ENCODE data around the gene ATP5PF.
A peak's percentile ranks its signal among the peaks of the same experiment; 100 is the strongest.
"Not testable (repeated sequence)": the region's sequence is repeated elsewhere in the genome, so short reads cannot be mapped to it uniquely, and the experiment has no call there.

The ATP5PF gene

GRCh38 chr21:25734904-25735645 is at the start of gene ATP5PF, which contains the start of gene GABPA:
ATP5PF (minus strand) TSS chr21:25734904; CDS start chr21:25729794, 5,110 bp downstream.
GABPA (plus strand) TSS chr21:25734972; CDS start chr21:25741599, 6,627 bp downstream.
- peak; percentile 99 for DNase-seq (ENCODE audit: low read depth, low spot score)
- no peak for TF ChIP-seq CTCF (IDR thresholded peaks at IDR 0.05; ENCODE audit: low read depth, low read length)
- in situ Hi-C loops (cut with HindIII; ENCODE audit: low sequenced_read_pairs) = no loop called here
- peak within 1 kb of the TSS; percentile 89 for H3K4me3 ChIP-seq (ENCODE audit: low read depth, low read length)

GRCh38 chr21:25778126-25778875 is 43.6 kb upstream of the ATP5PF start:
- DNase-seq (ENCODE audit: low read depth, low spot score); H3K4me3 ChIP-seq (ENCODE audit: low read depth, low read length); in situ Hi-C loops (cut with HindIII; ENCODE audit: low sequenced_read_pairs): not testable (repeated sequence)

GRCh38 chr21:25776440-25776839 is 41.7 kb upstream of the ATP5PF start:
- in situ Hi-C loops (cut with HindIII; ENCODE audit: low sequenced_read_pairs) = no loop called here
- no peak for TF ChIP-seq CTCF (IDR thresholded peaks at IDR 0.05; ENCODE audit: low read depth, low read length)
- H3K4me3 ChIP-seq (ENCODE audit: low read depth, low read length) = no peak overlapping the region
- DNase-seq (ENCODE audit: low read depth, low spot score) = no peak

GRCh38 chr21:25772686-25773085 is 38.0 kb upstream of the ATP5PF start:
- DNase-seq (ENCODE audit: low read depth, low spot score) = no peak
- no peak overlapping the region for H3K4me3 ChIP-seq (ENCODE audit: low read depth, low read length)
- in situ Hi-C loops (cut with HindIII; ENCODE audit: low sequenced_read_pairs) = no loop called here
- TF ChIP-seq CTCF (IDR thresholded peaks at IDR 0.05; ENCODE audit: low read depth, low read length) = no peak

- TF ChIP-seq CTCF (IDR thresholded peaks at IDR 0.05; ENCODE audit: low read depth, low read length) = no peak
- DNase-seq (ENCODE audit: low read depth, low spot score) = no peak
- in situ Hi-C loops (cut with HindIII; ENCODE audit: low sequenced_read_pairs) = no loop called here
- no peak overlapping the region for H3K4me3 ChIP-seq (ENCODE audit: low read depth, low read length)
Measured at GRCh38 chr21:25767921-25768320, 33.2 kb upstream of the ATP5PF start.

- in situ Hi-C loops (cut with HindIII; ENCODE audit: low sequenced_read_pairs) = no loop called here
Measured at GRCh38 chr21:25764065-25764464, 29.4 kb upstream of the ATP5PF start.

More at GRCh38 chr21:25764065-25764464, 29.4 kb upstream of the ATP5PF start:
- no peak for TF ChIP-seq CTCF (IDR thresholded peaks at IDR 0.05; ENCODE audit: low read depth, low read length)
- H3K4me3 ChIP-seq (ENCODE audit: low read depth, low read length) = no peak overlapping the region
- DNase-seq (ENCODE audit: low read depth, low spot score) = no peak

Measured in astrocyte of the spinal cord (primary cell).